Smooth muscle cell (in vitro differentiated cells): ENCODE data around the gene EPB41. TPM values are rescaled to one million over a fixed set of nuclear protein-coding genes. Genes with fewer than 3 reads are reported as not detected.
"Not testable (repeated sequence)": the region's sequence is repeated elsewhere in the genome, so short reads cannot be mapped to it uniquely, and the experiment has no call there.

Source experiments
- DNase-seq: peaks from one replicate; lab custom pipeline; 2025; ENCODE audit not compliant: unreplicated experiment; lab: John Stamatoyannopoulos, UW
- H2AFZ ChIP-seq: fragments of 200-600 bp; sonication (generic); 2 replicates; pipeline ENCODE4 v1.6.0; 2016; ENCODE audit warnings: antibody characterized with exemption, low read depth, mild to moderate bottlenecking
- H3F3A ChIP-seq: fragments of 200-600 bp; sonication (generic); 2 replicates; pipeline ENCODE4 v1.6.0; 2017; ENCODE audit warnings: antibody characterized with exemption, low read depth
- H3K27ac ChIP-seq: fragments of 200-600 bp; sonication (generic); 2 replicates; pipeline ENCODE4 v1.5.1; 2016; ENCODE audit warnings: low read depth, mild to moderate bottlenecking
- H3K27me3 ChIP-seq: fragments of 200-600 bp; sonication (generic); 2 replicates; pipeline ENCODE4 v1.6.1; 2016; ENCODE audit warnings: low read depth, mild to moderate bottlenecking
- H3K36me3 ChIP-seq: fragments of 200-600 bp; sonication (generic); 2 replicates; pipeline ENCODE4 v1.5.1; 2016; ENCODE audit warnings: low read depth
- H3K4me1 ChIP-seq: fragments of 200-600 bp; sonication (generic); 2 replicates; pipeline ENCODE4 v1.5.1; 2016; ENCODE audit warnings: low read depth
- H3K4me2 ChIP-seq: fragments of 200-600 bp; sonication (generic); 2 replicates; pipeline ENCODE4 v1.6.0; 2016; ENCODE audit warnings: mild to moderate bottlenecking
- H3K4me3 ChIP-seq: fragments of 200-600 bp; sonication (generic); 2 replicates; pipeline ENCODE4 v1.5.1; 2016; ENCODE audit warnings: mild to moderate bottlenecking
- H3K79me2 ChIP-seq: fragments of 200-600 bp; sonication (generic); 2 replicates; pipeline ENCODE4 v1.6.0; 2016; ENCODE audit warnings: low read depth, mild to moderate bottlenecking
- H3K9ac ChIP-seq: fragments of 200-600 bp; sonication (generic); 2 replicates; pipeline ENCODE4 v1.6.0; 2016; ENCODE audit warnings: low read depth
- H3K9me3 ChIP-seq: fragments of 200-600 bp; sonication (generic); replicated peaks from 2 replicates; pipeline ENCODE4 v1.5.1; 2016; ENCODE audit warnings: low read depth
- H4K20me1 ChIP-seq: fragments of 200-600 bp; sonication (generic); 2 replicates; pipeline ENCODE4 v1.6.0; 2016; ENCODE audit warnings: low read depth
- WGBS: methylation state at CpG from one replicate; pipeline ENCODE4 v1.1.7; 2016; ENCODE audit warnings: low lambda C conversion rate; 5-methylcytosine and 5-hydroxymethylcytosine counted together
- polyA plus RNA-seq: library from polyadenylated mRNA; unstranded; fragments of >200 nt; fragmentation: Nextera tagmentation; extraction: Ambion mirVana; gene quantifications from 2 replicates; pipeline ENCODE4 v1.2.1, GENCODE V29; 2016
- total RNA-seq: library from RNA; depleted of rRNA; stranded (reverse); fragments of >200 nt; gene quantifications from 2 replicates; pipeline ENCODE4 v1.2.3, GENCODE V29; 2014
- TF ChIP-seq, protein P1 (sequence below): fragments of 200-600 bp; sonication (generic); IDR thresholded peaks from 2 replicates; pipeline ENCODE4 v1.5.1; 2017; ENCODE audit warnings: borderline replicate concordance, mild to moderate bottlenecking, antibody characterized with exemption; ENCODE audit not compliant: insufficient read depth, poor library complexity, severe bottlenecking

The EPB41 gene
- total and polyA plus RNA-seq, 2 experiments from 2014 or later, result 4.7 to 20.2 TPM

DNA sequence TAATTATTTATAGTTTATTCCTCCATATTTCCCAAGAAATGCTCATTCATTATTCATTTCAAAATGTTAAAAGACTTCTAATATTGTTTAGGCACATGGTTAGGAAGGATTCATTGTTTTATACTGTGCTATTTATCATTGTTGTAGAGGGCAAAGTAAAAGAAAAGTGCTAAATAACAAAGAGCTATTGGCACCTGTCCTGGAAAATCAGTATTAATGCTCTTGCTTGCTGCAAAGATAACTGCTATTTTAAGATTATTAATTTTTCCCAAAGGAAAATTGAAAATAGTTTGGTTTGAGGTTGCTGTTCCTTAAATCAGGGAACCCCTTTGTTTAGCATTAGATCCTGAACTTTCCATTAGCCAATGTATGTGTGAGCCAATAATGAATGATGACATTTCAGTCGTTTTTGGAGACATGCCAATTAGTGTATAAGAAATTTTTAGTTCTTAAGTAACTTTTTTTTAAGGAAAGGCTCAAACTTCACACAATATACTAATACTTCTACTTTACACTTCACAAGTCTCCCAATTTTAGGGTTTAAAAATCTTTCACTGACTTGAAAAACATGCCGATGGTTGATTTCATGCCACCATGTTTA lies 39.9 kb downstream of the EPB41 start:
- TF ChIP-seq, protein P1, sequence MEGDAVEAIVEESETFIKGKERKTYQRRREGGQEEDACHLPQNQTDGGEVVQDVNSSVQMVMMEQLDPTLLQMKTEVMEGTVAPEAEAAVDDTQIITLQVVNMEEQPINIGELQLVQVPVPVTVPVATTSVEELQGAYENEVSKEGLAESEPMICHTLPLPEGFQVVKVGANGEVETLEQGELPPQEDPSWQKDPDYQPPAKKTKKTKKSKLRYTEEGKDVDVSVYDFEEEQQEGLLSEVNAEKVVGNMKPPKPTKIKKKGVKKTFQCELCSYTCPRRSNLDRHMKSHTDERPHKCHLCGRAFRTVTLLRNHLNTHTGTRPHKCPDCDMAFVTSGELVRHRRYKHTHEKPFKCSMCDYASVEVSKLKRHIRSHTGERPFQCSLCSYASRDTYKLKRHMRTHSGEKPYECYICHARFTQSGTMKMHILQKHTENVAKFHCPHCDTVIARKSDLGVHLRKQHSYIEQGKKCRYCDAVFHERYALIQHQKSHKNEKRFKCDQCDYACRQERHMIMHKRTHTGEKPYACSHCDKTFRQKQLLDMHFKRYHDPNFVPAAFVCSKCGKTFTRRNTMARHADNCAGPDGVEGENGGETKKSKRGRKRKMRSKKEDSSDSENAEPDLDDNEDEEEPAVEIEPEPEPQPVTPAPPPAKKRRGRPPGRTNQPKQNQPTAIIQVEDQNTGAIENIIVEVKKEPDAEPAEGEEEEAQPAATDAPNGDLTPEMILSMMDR, result no peak
- 88% methylated on average over 2 of the region's 2 CpGs for WGBS
- no peak overlapping the region for H3K4me3 ChIP-seq
- H3K36me3 ChIP-seq, result no peaks in the 10 kb centered on the region
- H4K20me1 ChIP-seq, result peaks cover 17% of the 10 kb centered on the region
- no peak for DNase-seq
- no peaks in the 10 kb centered on the region for H3K79me2 ChIP-seq
- H3K27me3 ChIP-seq, result no peaks in the 10 kb centered on the region
- no peaks in the 10 kb centered on the region for H3K9me3 ChIP-seq
- H3K4me2 ChIP-seq, result no peak overlapping the region
- H3K27ac ChIP-seq, result no peak overlapping the region
- no peak overlapping the region for H2AFZ ChIP-seq
- peaks cover 15% of the 10 kb centered on the region for H3K4me1 ChIP-seq
- no peak overlapping the region for H3K9ac ChIP-seq
- no peaks in the 10 kb centered on the region for H3F3A ChIP-seq

DNA sequence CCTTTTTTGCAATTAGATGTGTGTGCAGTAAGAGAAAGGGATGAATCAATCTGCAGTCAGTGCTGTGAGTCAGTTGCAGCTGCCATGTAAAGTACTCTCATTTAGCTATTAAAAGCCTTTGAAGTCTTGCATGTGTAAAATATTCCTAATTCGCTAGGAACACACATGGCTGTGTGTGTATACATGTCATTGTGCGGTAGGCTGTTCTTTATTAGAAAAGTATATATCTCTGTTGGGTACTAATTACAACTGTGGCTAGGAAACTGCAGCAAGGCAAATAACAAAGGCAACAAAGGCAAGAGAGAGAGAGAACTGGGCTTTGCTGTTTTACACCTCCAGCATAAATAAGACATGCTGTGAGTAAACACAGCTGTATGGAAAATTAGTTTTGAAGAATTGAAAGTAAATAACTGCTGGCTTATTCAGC lies 41.7 kb downstream of the EPB41 start:
- Histone ChIP-seq H3K79me2 (no peaks in the 10 kb centered on the region), H3K4me3 (no peak overlapping the region), H3K4me2 (peak overlapping the region; percentile 54)

DNA sequence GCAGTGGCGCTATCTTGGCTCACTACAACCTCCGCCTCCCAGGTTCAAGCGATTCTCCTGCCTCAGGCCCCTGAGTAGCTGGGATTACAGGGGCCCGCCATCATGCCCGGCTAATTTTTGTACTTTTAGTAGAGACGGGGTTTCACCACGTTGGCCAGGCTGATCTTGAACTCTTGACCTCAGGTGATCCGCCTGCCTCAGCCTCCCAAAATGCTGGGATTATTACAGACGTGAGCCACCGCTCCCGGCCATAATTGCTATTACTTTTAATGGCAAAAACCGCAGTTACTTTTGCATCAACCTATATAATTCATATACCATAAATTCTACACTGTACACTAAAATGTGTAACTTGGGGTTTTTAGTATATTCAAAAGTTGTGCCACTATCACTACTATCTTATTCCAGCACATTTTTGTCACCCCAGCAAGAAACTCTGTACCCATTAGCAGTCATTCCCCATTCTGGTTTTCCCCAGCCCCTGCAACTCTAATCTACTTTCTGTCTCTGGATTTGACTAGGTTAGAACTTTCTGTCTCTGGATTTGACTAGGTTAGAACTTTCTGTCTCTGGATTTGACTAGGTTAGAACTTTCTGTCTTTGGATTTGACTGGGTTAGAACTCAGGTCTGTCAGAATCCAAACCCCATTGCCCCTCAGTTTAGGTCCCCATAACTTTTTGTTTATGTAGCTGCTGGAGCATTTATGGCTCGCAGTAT lies 47.9 kb downstream of the EPB41 start:
- not testable (repeated sequence) for H2AFZ ChIP-seq, H3K36me3 ChIP-seq, H3K79me2 ChIP-seq, DNase-seq, H3K27me3 ChIP-seq, H3K9ac ChIP-seq, H3F3A ChIP-seq, H3K4me1 ChIP-seq, H3K9me3 ChIP-seq, H3K27ac ChIP-seq, H3K4me3 ChIP-seq, H3K4me2 ChIP-seq
- peaks cover 10% of the 10 kb centered on the region for H4K20me1 ChIP-seq
- WGBS, result 96% methylated on average over 13 of the region's 13 CpGs

More for the DNA sequence above, 41.7 kb downstream of the EPB41 start:
- 42% methylated on average over 2 of the region's 2 CpGs for WGBS
- H3K27ac ChIP-seq, result peak overlapping the region; percentile 31
- TF ChIP-seq, protein P1, result no peak
- no peaks in the 10 kb centered on the region for H3K9me3 ChIP-seq
- no peaks in the 10 kb centered on the region for H3K36me3 ChIP-seq
- peaks cover 23% of the 10 kb centered on the region for H4K20me1 ChIP-seq
- H3K27me3 ChIP-seq, result no peaks in the 10 kb centered on the region
- H3F3A ChIP-seq, result no peaks in the 10 kb centered on the region
- H2AFZ ChIP-seq, result no peak overlapping the region
- peaks cover 15% of the 10 kb centered on the region for H3K4me1 ChIP-seq
- DNase-seq, result no peak
- no peak overlapping the region for H3K9ac ChIP-seq

DNA sequence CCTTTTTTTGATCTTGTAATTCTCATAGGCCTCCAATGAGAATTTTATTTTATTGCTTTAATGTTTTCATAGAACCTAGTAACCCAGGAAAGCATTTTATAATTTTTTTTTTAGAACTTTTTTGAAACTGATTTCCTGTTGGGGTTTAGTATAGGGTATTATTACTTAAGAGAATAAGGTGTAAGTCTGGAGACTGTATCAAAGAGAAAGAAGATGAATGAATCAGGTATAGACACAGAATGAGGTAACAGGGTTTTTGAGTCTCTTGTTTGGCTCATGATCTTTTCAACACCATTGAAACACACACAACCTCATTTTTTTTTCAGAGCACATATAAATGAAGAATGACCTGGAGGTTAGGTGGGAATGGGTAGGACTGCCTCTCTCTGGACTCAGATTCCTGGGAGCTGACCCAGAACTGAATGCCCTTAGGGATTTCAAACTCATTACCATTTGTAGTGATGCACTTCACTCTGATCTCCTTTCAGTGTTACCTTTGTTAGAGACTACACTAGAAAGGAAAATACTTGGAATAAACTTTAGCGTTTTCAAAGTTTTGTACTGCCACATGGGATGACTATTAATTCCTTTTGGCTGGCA lies 51.0 kb downstream of the EPB41 start:
- H3K4me2 ChIP-seq, result no peak overlapping the region
- WGBS, result 42% methylated on average over 1 of the region's 1 CpG
- H3K4me3 ChIP-seq, result no peak overlapping the region
- TF ChIP-seq, protein P1, result no peak
- H3K79me2 ChIP-seq, result no peaks in the 10 kb centered on the region
- H4K20me1 ChIP-seq, result no peaks in the 10 kb centered on the region
- H3K36me3 ChIP-seq, result no peaks in the 10 kb centered on the region
- H2AFZ ChIP-seq, result no peak overlapping the region
- no peak overlapping the region for H3K9ac ChIP-seq
- no peaks in the 10 kb centered on the region for H3F3A ChIP-seq
- H3K27ac ChIP-seq, result no peak overlapping the region
- H3K4me1 ChIP-seq, result no peaks in the 10 kb centered on the region
- H3K27me3 ChIP-seq, result no peaks in the 10 kb centered on the region
- no peaks in the 10 kb centered on the region for H3K9me3 ChIP-seq
- DNase-seq, result no peak
